ENCODE data around the gene RNF17.
"Not testable (repeated sequence)": the region's sequence is repeated elsewhere in the genome, so short reads cannot be mapped to it uniquely, and the experiment has no call there.

RNF17 gene

DNA sequence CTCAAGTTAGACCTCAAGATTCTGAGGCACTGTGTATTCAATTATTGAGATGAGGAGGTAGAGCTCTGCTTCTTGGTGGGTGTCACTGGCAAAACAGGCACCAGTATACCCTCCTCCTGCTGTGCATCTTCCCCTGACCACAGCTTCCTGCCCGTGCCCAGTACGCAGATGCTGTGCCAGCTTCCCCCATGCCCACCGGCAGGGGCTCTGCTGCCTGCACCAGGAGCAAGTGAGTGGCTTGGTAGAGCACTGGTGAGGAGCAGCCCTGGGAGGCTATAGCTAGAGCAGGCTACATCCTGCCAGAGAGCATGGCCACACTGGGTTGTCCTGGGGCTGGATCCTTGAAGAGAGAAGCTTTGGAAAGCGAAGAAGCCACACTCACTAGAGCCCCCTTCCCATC, 21.0 kb upstream of the RNF17 start:
- no peak for DNase-seq

- DNase-seq = no peak
Observed at GRCh38 chr13:24744247-24744646, 19.7 kb upstream of the RNF17 start.

- no peak for DNase-seq
Observed at GRCh38 chr13:24745516-24745860, 18.5 kb upstream of the RNF17 start.

GRCh38 chr13:24745861-24746617, 17.9 kb upstream of the RNF17 start:
- no peak for DNase-seq

GRCh38 chr13:24746618-24747247, 17.2 kb upstream of the RNF17 start:
- no peak for DNase-seq

DNA sequence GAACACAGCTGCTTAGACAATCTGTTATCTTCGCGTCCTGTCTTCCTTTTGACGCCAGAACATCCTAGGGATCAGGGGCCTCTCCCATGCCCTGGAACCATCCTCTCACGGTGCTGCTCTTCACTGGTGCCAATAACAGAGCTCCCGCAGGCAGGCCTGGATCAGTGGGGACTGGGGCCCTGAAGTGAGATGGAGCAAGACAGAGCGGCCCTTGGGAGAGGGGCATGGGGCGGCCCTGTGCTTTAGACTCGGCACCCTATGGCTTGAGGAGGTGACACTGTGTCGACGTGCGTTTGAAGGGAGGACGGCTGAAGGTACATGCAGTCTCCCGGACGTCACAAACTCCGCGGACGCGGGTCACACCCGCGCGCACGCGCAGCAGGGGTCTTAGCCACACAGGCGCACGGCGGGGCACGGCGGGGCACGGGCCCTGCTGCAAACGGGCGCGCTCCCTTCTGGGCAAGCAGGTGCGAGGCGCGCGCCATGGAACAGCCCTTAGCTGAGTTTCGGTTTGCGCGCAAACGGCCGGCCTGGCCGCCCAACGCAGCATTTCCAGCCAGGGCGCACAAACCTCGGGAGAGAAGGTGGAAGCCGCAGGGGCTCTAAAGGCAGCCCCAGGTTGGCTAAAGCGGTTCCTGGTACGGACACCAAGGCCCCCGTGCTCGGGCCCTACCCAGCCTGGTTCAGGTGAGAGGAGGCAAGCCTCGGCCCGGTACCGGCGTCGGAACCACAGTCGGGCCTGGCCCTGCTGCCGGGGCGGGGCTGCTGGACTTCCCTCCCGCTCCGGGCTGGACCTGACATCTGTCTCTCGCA, 16.5 kb upstream of the RNF17 start:
- no peak for DNase-seq

- no peak for DNase-seq
Observed at GRCh38 chr13:24748061-24748400, 15.9 kb upstream of the RNF17 start.

DNA sequence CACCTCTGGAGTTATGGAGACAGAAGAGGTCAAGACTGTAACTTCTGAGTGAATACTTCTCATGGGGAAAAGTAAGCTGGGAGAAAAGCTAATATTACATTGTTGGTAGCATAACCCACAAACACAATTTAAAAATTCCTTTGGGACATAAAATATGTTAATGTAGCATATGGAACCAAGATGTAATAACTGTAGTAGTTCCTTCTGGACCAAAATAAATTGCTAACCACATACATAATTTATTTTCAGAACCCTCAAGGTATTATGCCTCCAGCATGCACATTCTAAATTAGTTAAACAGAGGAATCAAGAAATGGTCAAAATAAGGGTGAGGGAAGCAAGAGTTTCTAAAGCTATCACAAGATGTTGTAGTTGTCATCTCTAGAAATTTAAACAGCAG, 4.8 kb upstream of the RNF17 start:
- no peak for DNase-seq

- no peak for DNase-seq
Observed at GRCh38 chr13:24764276-24764630, 284 bp downstream of the RNF17 start.

DNA sequence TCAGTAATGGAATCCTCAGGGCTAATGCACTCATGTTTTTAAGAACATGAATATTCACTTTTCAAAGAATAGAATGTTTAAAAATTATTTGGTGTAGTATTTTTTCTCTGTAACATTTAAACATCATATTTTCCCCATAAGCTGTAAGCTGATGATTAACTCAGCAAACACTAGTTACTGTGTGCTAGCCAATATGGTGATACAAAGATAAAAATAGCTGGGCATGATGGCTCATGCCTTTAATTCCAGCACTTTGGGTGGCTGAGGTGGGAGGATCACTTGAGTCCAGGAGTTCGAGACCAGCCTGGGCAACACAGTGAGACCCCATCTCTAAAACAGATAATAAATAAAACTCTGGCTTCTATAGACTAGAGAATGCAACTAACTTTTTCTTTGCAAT, 13.2 kb downstream of the RNF17 start:
- DNase-seq = no peak

GRCh38 chr13:24784319-24784718, 20.4 kb downstream of the RNF17 start:
- DNase-seq = no peak

- DNase-seq = no peak
Observed at GRCh38 chr13:24788538-24788937, 24.6 kb downstream of the RNF17 start.

DNA sequence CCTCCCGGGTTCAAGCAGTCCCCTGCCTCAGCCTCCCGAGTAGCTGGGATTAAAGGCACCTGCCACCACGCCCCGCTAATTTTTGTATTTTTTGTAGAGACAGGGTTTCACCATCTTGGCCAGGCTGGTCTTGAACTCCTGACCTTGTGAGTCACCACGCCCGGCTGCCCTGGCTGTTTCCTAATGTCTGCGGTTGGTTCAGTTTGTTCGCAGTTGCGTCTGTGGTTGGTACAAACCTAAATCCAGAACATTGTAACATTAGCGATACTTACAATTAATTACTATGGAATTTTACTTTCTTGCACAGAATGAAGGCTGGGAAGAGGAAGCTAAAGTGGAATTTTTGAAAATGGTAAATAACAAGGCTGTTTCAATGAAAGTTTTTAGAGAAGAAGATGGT, 38.1 kb downstream of the RNF17 start:
- DNase-seq = no peak

GRCh38 chr13:24821207-24821606, 57.2 kb downstream of the RNF17 start:
- DNase-seq = no peak

DNA sequence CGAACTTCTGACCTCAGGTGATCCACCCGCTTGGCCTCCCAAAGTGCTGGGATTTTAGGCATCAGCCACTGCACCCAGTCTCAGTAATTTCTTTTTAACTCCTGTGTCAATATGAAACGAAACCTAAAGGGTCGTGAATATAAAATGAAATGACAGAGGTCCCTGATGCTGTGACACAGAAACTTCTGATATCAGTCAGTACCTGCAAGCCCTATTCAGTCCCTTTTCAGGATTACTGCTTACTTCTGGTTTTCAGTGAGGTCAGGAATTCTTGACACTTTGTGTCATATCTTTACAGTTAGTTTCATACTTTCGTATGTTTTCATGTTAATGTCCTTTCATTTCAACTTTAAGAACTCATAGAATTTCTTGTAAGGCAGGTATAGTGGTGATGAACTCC, 58.7 kb downstream of the RNF17 start:
- DNase-seq = no peak

DNA sequence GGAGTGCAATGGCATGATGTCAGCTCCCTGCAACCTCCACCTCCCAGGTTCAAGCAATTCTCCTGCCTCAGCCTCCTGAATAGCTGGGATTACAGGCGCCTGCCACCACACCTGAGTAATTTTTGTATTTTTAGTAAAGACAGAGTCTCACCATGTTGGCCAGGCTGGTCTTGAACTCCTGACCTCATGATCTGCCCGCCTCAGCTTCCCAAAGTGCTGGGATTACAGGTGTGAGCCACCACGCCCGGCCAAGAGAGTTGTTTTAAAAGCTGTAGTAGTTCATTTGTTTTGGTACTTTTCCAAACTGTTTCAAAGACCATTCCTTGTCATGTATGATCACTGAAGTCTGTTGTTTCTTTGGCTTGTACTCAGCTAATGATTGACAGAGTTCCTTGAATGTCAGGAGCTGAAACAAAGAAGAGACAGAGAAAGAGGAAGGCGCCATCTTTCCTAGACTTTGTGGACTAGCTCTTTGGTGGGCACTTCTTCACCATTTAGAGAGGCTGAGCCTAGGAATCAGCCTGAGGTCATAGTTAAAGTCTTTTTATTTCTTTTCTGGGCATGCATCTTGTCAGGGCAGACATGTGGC, 59.2 kb downstream of the RNF17 start:
- DNase-seq = not testable (repeated sequence)

DNA sequence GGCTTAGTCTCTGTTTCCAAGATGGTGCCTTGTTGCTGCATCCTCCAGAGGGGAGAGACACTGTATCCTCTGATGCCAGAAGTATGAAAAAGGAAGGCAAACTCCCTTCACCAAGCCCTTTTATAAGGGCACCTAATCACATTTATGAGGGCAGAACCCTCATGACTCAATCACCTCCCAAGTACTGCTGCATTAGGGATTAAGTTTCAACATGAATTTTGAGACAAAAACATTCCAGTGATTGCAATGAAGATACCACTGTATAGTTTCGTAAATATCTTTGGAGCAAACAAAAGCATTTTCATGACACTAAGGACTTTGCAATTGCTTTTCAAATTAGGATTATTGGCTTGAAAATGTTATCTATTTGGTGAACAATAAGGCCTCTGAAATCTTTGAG, 63.8 kb downstream of the RNF17 start:
- DNase-seq = no peak

DNA sequence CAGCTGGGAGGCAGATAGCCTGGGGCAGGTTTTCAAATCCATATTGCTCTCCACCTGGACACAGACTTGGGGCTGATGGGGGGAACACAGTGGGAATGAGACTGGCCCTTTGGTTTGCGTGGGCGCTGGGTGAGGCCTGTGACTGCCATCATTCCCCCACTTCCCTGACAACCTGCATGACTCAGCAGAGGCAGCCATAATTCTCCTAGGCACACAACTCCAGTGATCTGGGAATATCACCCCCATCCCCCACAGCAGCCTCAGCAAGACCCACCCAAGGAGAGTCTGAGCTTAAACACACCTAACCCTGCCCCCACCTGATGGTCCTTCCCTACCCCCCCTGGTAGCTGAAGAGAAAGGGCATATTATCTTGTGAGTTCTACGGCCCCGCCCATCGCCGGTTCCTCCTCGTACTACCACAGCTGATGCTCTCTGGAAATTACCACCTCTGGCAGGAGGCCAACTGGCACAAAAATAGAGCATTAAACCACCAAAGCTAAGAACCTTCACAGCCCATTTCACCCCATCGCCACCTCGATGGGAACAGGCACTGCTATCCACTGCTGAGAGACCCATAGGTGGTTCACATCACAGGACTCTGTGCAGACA, 71.0 kb downstream of the RNF17 start:
- no peak for DNase-seq

DNA sequence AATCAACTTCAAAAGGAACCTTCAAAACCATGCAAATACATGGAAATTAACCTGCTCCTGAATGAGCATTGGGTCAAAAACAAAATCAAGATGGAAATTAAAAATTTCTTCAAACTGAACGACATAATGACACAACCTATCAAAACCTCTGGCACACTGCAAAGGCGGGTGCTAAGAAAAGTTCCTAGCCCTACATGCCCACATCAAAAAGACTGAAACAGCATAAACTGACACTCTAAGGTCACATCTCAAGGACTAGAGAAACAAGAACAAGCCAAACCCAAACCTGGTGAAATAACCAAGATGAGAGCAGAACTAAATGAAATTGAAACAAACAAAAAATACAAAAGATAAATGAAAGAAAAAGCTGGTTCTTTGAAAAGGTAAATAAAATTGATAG, 73.6 kb downstream of the RNF17 start:
- not testable (repeated sequence) for DNase-seq

DNA sequence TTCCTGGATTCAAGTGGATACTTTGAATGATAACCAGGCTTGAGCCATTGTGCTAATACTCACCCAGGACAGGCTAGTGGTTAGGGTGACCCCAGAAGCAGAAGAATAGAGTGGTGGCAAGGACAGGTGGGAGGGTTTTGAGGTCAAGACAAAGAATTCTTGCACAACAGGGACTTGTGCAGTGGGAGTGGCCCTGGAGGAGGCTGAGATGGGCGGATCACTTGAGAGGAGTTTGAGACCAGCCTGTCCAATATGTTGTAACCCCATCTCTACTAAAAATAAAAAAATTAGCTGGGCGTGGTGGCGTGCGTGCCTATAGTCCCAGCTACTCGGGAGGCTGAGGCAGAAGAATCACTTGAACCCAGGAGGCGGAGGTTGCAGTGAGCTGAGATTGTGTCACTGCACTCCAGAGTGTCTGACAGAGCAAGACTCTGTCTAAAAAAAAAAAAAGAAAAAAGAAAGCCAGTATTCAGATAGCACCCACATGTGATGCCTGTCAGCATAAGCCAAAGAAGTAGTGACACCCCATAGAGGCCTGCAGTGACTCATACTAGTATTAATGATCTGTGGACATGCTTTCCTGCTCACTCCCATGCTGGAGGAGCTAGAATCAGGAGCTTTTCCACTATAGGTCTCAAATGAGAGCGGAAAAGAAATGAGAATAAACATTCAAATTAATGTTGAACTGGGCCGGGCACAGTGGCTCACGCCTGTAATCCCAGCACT, 78.7 kb downstream of the RNF17 start:
- DNase-seq = no peak

- DNase-seq = no peak
Observed at GRCh38 chr13:24851546-24851945, 87.6 kb downstream of the RNF17 start.

- no peak for DNase-seq
Observed at GRCh38 chr13:24854311-24854710, 90.3 kb downstream of the RNF17 start.

- no peak for DNase-seq
Observed at GRCh38 chr13:24858953-24859352, 95.0 kb downstream of the RNF17 start.

Measured in NCI-H446 (cell line).